ENCODE measurements around the gene TRIM14.

The TRIM14 gene

GRCh38 chr9:98047002-98047401 is 72.0 kb downstream of the TRIM14 start:
- H3K27ac ChIP-seq: no peak overlapping the region
- no peak for TF ChIP-seq CTCF (conservative IDR thresholded peaks at IDR 0.05)

- TF ChIP-seq CTCF (conservative IDR thresholded peaks at IDR 0.05): no peak
- no peak overlapping the region for H3K27ac ChIP-seq
These were observed 72.9 kb downstream of the TRIM14 start for GRCh38 chr9:98046180-98046543.

GRCh38 chr9:98045234-98046179 is 73.5 kb downstream of the TRIM14 start:
- no peak overlapping the region for H3K27ac ChIP-seq
- no peak for TF ChIP-seq CTCF (conservative IDR thresholded peaks at IDR 0.05)

- TF ChIP-seq CTCF (conservative IDR thresholded peaks at IDR 0.05): no peak
- H3K27ac ChIP-seq: no peak overlapping the region
These were observed 75.1 kb downstream of the TRIM14 start for GRCh38 chr9:98043915-98044314.

- H3K27ac ChIP-seq: no peak overlapping the region
- TF ChIP-seq CTCF (conservative IDR thresholded peaks at IDR 0.05): no peak
These were observed 78.8 kb downstream of the TRIM14 start for GRCh38 chr9:98040212-98040611.

- no peak overlapping the region for H3K27ac ChIP-seq
- TF ChIP-seq CTCF (conservative IDR thresholded peaks at IDR 0.05): no peak
These were observed 79.4 kb downstream of the TRIM14 start for GRCh38 chr9:98039607-98040017.

GRCh38 chr9:98038958-98039357 is 80.1 kb downstream of the TRIM14 start:
- H3K27ac ChIP-seq: no peak overlapping the region
- no peak for TF ChIP-seq CTCF (conservative IDR thresholded peaks at IDR 0.05)

Measured in VCaP (cell line).